ENCODE data around the gene IDH2. TPM values are rescaled to one million over a fixed set of nuclear protein-coding genes. Genes with fewer than 3 reads are reported as not detected.

IDH2 gene
- total RNA-seq, 3 donors from 2014 or later: 29.9 to 73.5 (median 58.7) TPM

DNA sequence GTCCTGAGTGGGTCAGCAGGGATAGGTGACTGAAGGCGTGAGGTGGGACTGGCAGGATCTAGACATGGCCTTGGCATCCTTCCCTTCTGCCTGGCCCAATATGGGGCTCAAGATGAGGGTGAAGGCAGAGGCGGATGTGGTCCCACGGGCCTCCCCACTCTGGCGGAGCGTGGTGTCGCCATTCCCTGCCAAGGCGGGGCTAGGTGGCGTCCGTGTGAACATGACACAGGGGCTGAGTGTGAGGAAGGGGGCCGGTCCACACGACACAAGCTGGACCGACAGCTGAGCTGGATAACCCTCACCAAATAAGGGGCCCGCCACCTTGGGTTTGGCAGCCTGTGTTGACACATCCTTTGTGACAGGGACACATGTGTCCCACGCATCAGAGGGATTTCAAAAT lies 58.1 kb downstream of the IDH2 start:
- DNase-seq (ENCODE audit: low spot score in 2 of 2): no peak
- no peak overlapping the region for H3K4me3 ChIP-seq
- TF ChIP-seq POLR2AphosphoS5 (IDR thresholded peaks at IDR 0.05) (no peak), POLR2A (IDR thresholded peaks at IDR 0.05) (no peak)
- TF ChIP-seq, protein P1, sequence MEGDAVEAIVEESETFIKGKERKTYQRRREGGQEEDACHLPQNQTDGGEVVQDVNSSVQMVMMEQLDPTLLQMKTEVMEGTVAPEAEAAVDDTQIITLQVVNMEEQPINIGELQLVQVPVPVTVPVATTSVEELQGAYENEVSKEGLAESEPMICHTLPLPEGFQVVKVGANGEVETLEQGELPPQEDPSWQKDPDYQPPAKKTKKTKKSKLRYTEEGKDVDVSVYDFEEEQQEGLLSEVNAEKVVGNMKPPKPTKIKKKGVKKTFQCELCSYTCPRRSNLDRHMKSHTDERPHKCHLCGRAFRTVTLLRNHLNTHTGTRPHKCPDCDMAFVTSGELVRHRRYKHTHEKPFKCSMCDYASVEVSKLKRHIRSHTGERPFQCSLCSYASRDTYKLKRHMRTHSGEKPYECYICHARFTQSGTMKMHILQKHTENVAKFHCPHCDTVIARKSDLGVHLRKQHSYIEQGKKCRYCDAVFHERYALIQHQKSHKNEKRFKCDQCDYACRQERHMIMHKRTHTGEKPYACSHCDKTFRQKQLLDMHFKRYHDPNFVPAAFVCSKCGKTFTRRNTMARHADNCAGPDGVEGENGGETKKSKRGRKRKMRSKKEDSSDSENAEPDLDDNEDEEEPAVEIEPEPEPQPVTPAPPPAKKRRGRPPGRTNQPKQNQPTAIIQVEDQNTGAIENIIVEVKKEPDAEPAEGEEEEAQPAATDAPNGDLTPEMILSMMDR (IDR thresholded peaks at IDR 0.05): no peak
- no peaks in the 10 kb centered on the region for H3K9me3 ChIP-seq
- H3K36me3 ChIP-seq: no peaks in the 10 kb centered on the region
- no peak overlapping the region for H3K27ac ChIP-seq
- no peaks in the 10 kb centered on the region for H3K27me3 ChIP-seq
- peaks cover 0 to 5% of the 10 kb centered on the region in 2 donors for H3K4me1 ChIP-seq
- intact Hi-C loops (cut with DNase I; ENCODE audit: low total_unique reads): no loop called here

DNA sequence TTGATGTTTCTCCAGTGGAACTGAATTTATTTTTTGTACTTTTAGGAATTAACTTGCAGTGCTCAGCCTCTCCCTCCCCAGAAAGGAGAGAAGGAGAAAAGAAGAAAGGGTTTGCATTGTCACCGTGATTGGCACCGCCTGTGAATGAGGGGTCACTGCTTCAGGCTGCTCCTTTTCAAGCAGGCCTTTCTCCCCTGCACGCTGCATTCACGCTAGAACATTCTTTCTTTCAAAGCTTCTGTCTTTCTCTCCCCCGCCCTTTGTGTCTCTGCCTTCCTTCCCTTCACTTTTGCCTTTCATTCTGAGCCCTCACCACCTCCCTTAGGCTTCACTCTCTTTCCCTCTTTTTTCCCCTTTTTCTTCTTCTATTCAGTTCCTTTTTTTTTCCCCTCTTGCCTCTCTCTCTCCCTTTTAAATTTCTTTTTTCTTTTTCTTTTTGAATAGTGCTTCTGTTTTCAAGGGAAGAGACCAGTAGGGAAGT lies 58.7 kb downstream of the IDH2 start:
- H3K27ac ChIP-seq: no peak overlapping the region
- TF ChIP-seq, protein P1 (IDR thresholded peaks at IDR 0.05): no peak
- TF ChIP-seq POLR2AphosphoS5 (IDR thresholded peaks at IDR 0.05) (no peak), POLR2A (IDR thresholded peaks at IDR 0.05) (no peak)
- H3K4me3 ChIP-seq: no peak overlapping the region
- H3K4me1 ChIP-seq: peaks cover 0 to 5% of the 10 kb centered on the region in 2 donors
- intact Hi-C loops (cut with DNase I; ENCODE audit: low total_unique reads): no loop called here
- DNase-seq (ENCODE audit: low spot score in 2 of 2): no peak
- H3K9me3 ChIP-seq: no peaks in the 10 kb centered on the region
- H3K36me3 ChIP-seq: no peaks in the 10 kb centered on the region
- no peaks in the 10 kb centered on the region for H3K27me3 ChIP-seq

DNA sequence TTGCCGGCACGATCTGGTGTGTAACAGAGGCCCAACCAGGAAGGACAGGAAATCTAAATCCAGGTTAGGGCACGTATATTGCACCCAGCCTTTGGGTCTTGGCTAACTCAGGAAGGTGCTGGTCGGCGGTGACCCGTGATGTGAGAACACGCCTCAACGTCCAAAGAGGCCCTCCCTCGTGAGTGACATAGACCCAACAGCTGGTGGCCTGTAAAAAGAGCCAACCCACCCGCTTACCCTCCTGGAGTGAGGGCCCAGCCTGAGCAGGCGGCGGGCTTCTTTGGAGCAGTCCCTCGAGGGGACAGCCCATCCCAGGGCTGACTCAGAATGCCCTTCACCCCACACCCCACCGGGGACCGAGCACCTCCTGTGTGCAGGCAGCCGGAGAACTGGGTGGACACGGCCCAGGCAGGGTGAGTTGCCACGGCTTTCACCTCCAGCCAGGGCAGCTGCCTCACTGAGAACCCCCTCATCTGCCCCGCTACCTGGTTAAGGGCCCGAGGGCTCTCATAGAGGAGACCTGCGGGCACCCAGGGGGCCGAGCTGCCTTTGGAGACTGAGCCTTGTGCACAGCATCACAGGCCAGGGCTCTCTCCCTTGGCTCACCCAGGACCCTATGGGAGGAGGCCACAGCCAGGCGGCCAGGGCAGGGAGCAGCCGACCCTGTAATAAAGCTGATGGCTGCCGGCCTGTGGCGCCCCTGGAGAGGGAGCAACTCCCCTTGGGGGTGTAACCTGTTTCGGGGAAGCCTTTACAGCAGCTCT lies 59.3 kb downstream of the IDH2 start:
- TF ChIP-seq POLR2A (IDR thresholded peaks at IDR 0.05) (no peak), POLR2AphosphoS5 (IDR thresholded peaks at IDR 0.05) (no peak)
- TF ChIP-seq, protein P1 (IDR thresholded peaks at IDR 0.05): no peak
- Histone ChIP-seq H3K4me3 (no peak overlapping the region), H3K27me3 (no peaks in the 10 kb centered on the region), H3K36me3 (no peaks in the 10 kb centered on the region), H3K27ac (no peak overlapping the region), H3K9me3 (no peaks in the 10 kb centered on the region), H3K4me1 (peaks cover 0 to 5% of the 10 kb centered on the region in 2 donors)
- intact Hi-C loops (cut with DNase I; ENCODE audit: low total_unique reads): no loop called here
- no peak for DNase-seq (ENCODE audit: low spot score in 2 of 2)

DNA sequence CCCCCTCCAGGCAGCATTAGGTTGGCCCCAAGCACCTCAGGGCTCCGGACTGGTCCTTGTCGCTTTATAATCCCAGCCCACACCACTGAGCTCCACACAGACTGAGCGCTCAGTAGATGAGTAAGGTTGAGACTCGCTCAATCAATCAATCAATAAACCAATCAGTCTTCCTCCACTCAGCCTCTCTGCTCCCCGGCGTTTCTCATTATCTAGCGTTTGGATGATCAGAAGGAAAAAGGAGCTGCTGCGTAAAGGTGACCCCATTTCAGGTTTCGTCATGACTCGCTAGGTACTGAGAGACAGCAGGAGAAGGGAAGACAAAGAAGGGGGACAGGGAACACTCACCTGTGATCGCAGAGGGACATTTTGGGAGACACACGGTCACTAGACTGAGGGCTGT lies 59.9 kb downstream of the IDH2 start:
- Histone ChIP-seq H3K9me3 (no peaks in the 10 kb centered on the region), H3K4me1 (peaks cover 0 to 5% of the 10 kb centered on the region in 2 donors), H3K27me3 (no peaks in the 10 kb centered on the region), H3K36me3 (no peaks in the 10 kb centered on the region), H3K27ac (no peak overlapping the region), H3K4me3 (no peak overlapping the region)
- TF ChIP-seq POLR2A (IDR thresholded peaks at IDR 0.05): no peak
- TF ChIP-seq POLR2AphosphoS5 (IDR thresholded peaks at IDR 0.05): no peak
- TF ChIP-seq, protein P1 (IDR thresholded peaks at IDR 0.05): no peak
- intact Hi-C loops (cut with DNase I; ENCODE audit: low total_unique reads): no loop called here
- DNase-seq (ENCODE audit: low spot score in 2 of 2): no peak

DNA sequence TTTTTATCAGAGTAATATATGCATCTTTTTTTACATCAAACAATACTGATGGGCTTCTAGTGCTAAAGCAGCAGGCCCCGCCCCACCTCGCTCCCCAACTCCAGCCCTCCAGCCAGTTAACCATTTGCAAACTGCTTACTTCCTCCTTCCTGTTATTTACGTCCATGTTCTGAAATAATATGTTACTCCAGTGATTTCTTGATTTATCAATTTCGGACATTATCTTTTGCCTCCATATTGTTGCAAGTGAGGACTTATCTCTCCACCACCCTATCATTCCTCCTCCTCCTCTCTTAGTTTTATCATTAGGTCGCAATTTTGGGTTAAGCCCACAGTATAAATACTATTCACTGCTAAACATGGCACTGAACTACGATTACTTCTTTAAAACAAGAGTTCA lies 61.6 kb downstream of the IDH2 start:
- TF ChIP-seq, protein P1 (IDR thresholded peaks at IDR 0.05): no peak
- TF ChIP-seq POLR2A (IDR thresholded peaks at IDR 0.05) (no peak), POLR2AphosphoS5 (IDR thresholded peaks at IDR 0.05) (no peak)
- H3K27me3 ChIP-seq: no peaks in the 10 kb centered on the region
- H3K4me1 ChIP-seq: no peaks in the 10 kb centered on the region
- intact Hi-C loops (cut with DNase I; ENCODE audit: low total_unique reads): no loop called here
- H3K36me3 ChIP-seq: no peaks in the 10 kb centered on the region
- DNase-seq (ENCODE audit: low spot score in 2 of 2): no peak
- no peak overlapping the region for H3K27ac ChIP-seq
- no peaks in the 10 kb centered on the region for H3K9me3 ChIP-seq
- H3K4me3 ChIP-seq: no peak overlapping the region

Measured in breast epithelium (tissue), 4 donors.